NOMO-1 treated with dmso at 0.1 percent for 144 hours (cell line): ENCODE results near the gene RPS6KA5.

Source experiments
- DNase-seq: peaks from one replicate; lab custom pipeline; 2025; ENCODE audit not compliant: unreplicated experiment; lab: John Stamatoyannopoulos, UW

RPS6KA5 gene

GRCh38 chr14:91029456-91030217 lies 30.8 kb downstream of the RPS6KA5 start:
- DNase-seq, result no peak

- DNase-seq, result no peak
Measured at GRCh38 chr14:91027561-91027960, 32.9 kb downstream of the RPS6KA5 start.

GRCh38 chr14:91022622-91023028 lies 37.8 kb downstream of the RPS6KA5 start:
- DNase-seq, result peak; percentile 36

GRCh38 chr14:91021991-91022621 lies 38.3 kb downstream of the RPS6KA5 start:
- no peak for DNase-seq

- no peak for DNase-seq
Measured at GRCh38 chr14:91021115-91021514, 39.3 kb downstream of the RPS6KA5 start.

- no peak for DNase-seq
Measured at GRCh38 chr14:91019673-91020072, 40.8 kb downstream of the RPS6KA5 start.

- no peak for DNase-seq
Measured at GRCh38 chr14:91018481-91018880, 42.0 kb downstream of the RPS6KA5 start.

- DNase-seq, result no peak
Measured at GRCh38 chr14:91016800-91017410, 43.5 kb downstream of the RPS6KA5 start.

- no peak for DNase-seq
Measured at GRCh38 chr14:91015435-91015834, 45.0 kb downstream of the RPS6KA5 start.

GRCh38 chr14:91012045-91012444 lies 48.4 kb downstream of the RPS6KA5 start:
- no peak for DNase-seq

- no peak for DNase-seq
Measured at GRCh38 chr14:91010153-91010533, 50.3 kb downstream of the RPS6KA5 start.

- DNase-seq, result peak; percentile 88
Measured at GRCh38 chr14:91009501-91010152, 50.8 kb downstream of the RPS6KA5 start.

GRCh38 chr14:91008759-91009409 lies 51.6 kb downstream of the RPS6KA5 start:
- DNase-seq, result no peak

GRCh38 chr14:91005716-91006115 lies 54.7 kb downstream of the RPS6KA5 start:
- no peak for DNase-seq

- no peak for DNase-seq
Measured at GRCh38 chr14:91004987-91005386, 55.5 kb downstream of the RPS6KA5 start.

- no peak for DNase-seq
Measured at GRCh38 chr14:90999299-90999698, 61.1 kb downstream of the RPS6KA5 start.

- no peak for DNase-seq
Measured at GRCh38 chr14:90996967-90997366, 63.5 kb downstream of the RPS6KA5 start.

GRCh38 chr14:90995785-90996184 lies 64.7 kb downstream of the RPS6KA5 start:
- no peak for DNase-seq

GRCh38 chr14:90993792-90994191 lies 66.6 kb downstream of the RPS6KA5 start:
- no peak for DNase-seq

- no peak for DNase-seq
Measured at GRCh38 chr14:90991690-90992443, 68.6 kb downstream of the RPS6KA5 start.

- no peak for DNase-seq
Measured at GRCh38 chr14:90990141-90990540, 70.3 kb downstream of the RPS6KA5 start.
